ENCODE data around the gene TMED10.

The TMED10 gene

GRCh38 chr14:75176142-75176820 is at the start of gene TMED10:
TSS of gene TMED10 (minus strand) at chr14:75176612. CDS start at chr14:75176579, 33 bp downstream.
- peak; percentile 91 for DNase-seq (ENCODE audit: low spot score)

DNA sequence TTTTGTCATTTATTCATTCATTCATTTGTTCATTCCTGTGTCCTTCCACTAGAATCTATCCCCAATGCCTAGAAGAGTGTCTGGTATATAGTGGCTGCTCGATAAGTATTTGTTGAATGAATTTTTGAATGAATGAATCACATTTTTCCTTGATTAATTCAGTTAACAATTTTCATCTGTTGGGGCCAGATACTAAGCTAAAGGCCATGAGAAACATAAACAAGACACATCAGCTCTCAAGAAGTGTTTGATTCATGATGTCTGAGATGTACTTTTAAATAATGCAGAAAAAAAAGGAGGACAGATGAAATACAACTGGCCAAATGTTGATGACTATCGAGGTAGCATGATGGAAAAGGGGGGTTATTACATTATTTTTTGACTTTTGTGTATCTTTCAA is 48.1 kb upstream of the TMED10 start:
- no peak for DNase-seq (ENCODE audit: low spot score)

DNA sequence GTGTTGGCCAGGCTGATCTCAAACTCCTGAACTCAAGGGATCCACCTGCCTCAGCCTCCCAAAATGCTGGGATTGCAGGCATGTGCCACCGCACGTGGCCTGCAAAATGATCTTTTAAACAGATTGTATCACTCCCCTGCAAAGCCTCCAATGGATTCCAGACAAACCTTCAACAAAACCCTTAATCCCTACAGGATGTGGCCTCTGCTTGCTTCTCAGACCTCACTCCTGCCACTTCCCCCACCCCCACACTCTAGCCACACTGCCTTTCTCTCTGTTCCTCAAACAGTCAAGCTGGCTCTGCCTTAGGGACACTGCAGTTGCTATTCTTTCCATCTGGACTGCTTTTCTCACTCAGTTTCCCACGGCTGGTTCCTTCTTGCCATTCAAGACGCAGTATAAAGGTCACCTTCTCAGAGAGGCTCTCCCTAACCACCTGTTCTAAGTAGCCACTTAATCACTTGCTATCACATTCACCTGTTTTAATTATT is 47.3 kb upstream of the TMED10 start:
- DNase-seq (ENCODE audit: low spot score), result no peak

- no peak for DNase-seq (ENCODE audit: low spot score)
These were observed 45.8 kb upstream of the TMED10 start for GRCh38 chr14:75222208-75222701.

DNA sequence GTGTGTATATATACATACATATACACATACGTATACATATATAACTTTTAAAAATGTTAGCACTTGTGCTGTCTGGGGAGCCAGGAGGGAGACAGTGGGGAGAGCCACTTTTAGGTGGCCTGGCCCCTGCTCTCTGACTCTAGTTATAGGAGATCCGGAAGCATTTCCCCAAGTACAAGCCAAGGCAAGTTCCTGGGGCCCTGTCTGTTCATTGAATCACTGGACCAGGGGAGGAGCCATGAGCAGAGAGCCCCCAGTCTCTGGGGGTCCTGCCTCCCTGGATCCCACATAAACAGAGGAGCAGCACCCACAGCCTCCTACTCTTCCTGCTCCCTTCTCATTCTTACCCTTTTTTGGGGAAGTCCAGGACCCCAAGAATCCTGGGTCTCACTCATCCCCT is 45.4 kb upstream of the TMED10 start:
- DNase-seq (ENCODE audit: low spot score), result no peak

- no peak for DNase-seq (ENCODE audit: low spot score)
These were observed 43.7 kb upstream of the TMED10 start for GRCh38 chr14:75220156-75220555.

DNA sequence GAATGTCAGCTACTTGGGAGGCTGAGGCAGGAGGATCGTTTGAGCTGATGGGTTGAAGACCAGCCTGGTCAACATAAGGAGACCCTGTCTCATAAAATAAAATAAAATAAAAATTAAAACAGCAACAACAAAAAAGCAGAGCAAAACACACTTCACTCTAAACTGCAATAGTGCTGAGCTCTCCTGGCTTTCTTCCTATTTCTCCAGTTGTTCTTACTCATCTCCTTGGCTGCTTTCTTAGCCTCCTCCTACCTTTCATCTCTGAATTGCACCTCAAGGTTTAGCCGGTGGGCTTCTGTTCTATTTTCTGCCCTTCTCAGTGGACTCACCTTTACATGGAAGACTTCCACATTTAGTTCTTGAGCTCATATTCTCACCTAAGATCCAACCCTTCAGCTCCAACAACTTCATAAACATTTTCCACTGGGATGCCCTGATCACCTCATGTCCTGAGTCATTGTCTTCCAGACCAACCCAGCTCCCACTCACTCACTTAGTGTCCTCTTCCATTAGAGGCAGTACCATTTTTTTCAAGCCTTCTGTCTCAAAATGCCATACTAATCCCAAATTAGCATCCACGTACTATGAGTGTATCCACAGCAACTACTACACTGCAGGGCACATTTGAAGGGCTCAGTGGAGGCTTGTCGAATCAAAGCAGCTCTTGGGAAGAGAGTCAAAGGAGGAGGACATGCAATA is 41.2 kb upstream of the TMED10 start:
- no peak for DNase-seq (ENCODE audit: low spot score)

GRCh38 chr14:75216427-75217006 is 40.1 kb upstream of the TMED10 start:
- DNase-seq (ENCODE audit: low spot score), result no peak

DNA sequence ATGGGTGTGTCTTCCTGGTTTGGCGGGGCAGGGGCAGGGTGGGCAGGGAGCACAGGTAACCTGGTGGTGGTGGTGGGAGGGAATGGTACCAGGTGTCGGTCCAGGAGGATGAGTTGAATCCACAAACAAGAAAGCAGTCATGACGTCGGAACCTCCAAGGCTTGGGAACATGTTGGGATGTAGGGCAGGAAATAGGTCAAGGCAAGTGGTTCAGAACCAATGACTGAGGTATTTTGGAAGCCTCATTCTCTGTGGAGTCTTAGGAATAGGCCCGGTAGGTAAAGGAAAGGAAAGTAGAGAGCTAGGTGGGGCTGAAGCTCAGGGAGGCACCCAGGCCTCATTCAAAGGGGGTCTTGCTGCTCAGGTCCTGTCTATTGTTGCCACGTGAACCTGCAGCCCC is 39.1 kb upstream of the TMED10 start:
- no peak for DNase-seq (ENCODE audit: low spot score)

DNA sequence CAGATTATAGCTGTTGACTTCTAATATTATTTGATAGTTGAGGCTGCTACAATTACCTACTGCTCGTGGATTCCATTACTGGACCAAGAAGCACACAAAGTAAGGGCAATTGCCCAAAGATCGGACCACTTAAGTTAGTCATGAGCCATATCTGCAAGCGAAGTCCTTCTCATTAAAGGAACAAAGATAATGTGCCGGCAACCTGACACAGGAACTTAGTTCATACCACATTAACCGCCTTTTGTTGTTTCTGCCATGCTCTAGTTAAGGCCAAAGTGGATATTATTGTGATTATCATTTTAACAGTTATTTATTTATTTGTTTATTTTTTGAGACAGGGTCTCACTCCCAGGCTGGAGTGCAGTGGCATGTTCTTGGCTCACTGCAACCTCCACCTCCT is 38.1 kb upstream of the TMED10 start:
- DNase-seq (ENCODE audit: low spot score), result no peak

DNA sequence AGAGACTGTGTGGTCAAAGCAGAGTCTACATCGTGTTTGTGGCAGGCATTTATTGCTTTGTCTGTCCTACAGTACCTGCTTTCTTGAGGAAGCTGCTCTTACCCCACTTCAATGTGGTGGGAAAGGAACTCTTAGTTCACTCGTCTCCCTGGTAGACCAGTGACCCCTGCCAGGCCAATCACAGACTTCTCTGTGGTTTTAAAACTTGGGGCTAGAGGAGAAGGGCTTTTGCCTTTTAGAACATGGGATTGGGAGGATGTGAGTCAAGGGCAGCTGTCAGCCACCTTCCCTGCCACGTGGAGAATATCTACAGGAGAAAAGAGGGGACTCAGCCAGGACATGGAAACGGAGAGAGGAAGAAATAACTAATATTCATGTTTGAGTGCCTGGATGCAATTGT is 36.8 kb upstream of the TMED10 start:
- DNase-seq (ENCODE audit: low spot score), result no peak

DNA sequence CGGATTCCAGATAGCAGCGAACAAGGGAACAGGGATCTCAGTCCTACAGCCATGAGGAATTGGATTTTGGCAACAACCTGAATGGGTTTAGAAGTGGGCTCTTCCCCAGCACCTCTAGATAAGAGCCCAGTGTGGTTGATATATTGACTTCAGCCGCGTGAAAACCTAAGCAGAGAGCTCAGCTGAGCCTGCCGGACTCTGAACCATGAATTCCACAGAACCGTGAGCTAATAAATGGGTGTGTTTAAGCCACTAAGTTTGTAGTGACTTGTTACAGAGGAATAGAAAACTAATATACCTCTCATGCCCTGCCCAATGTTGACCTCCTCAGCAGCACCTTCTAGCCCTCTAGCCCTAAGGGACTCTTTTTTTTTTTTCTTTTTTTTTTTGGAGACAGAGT is 32.4 kb upstream of the TMED10 start:
- DNase-seq (ENCODE audit: low spot score), result no peak

DNA sequence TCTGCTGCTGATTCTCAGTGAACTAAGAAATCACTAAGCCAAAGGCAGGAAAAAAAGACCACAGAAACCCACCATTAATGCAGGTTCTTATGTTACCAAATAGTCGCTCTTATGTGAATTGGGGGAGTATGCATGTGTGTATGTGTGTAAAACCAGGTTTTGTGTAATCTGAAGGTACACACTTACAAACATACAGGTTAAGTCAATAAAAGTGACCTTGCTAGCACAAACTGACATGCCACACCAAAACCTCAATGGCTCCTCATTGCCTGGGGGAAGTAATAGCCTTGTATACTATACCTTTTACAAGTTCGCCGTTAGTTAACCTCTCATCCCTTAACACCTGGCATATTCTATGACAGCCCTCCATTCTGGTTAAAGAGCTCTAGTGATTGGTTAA is 29.8 kb upstream of the TMED10 start:
- DNase-seq (ENCODE audit: low spot score), result no peak

- no peak for DNase-seq (ENCODE audit: low spot score)
These were observed 29.2 kb upstream of the TMED10 start for GRCh38 chr14:75205591-75205990.

DNA sequence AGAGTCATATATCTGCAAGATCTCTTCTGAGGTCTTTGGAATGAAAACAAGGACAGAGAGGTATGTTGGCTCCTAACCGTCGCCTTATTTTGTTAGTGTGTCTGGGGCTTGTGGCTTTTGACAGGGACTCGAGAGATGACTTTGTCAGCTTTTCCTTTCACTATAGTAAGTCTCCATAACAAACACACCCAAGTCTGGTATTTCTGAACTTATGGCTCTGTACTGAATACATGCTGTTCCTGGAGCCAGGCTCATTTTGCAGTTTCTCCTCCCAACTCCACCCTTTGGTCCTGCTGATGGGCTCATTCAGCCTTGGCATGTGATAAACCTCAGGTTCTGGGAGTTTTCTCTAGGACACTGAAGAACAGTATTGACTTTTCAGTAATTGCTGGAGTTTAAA is 27.7 kb upstream of the TMED10 start:
- no peak for DNase-seq (ENCODE audit: low spot score)

- DNase-seq (ENCODE audit: low spot score), result no peak
These were observed 26.2 kb upstream of the TMED10 start for GRCh38 chr14:75202657-75203056.

DNA sequence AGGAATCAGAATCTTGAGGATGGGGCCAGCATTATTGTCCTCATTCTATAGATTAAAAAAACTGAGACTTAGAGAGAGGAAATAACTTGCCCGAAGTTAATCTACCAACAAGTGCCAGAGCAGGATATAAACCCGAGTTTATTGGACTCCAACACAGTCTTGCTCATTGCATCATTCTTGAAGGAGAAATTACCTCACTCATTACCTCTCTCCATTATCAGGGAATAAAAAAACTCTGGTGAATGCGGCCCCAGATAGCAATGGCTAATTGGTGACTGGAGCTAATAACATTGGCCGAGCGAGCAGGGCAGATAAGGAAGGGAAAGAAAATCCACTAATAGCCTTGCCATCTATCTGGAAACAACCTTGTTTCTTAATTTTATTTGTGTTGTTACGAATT is 24.7 kb upstream of the TMED10 start:
- no peak for DNase-seq (ENCODE audit: low spot score)

DNA sequence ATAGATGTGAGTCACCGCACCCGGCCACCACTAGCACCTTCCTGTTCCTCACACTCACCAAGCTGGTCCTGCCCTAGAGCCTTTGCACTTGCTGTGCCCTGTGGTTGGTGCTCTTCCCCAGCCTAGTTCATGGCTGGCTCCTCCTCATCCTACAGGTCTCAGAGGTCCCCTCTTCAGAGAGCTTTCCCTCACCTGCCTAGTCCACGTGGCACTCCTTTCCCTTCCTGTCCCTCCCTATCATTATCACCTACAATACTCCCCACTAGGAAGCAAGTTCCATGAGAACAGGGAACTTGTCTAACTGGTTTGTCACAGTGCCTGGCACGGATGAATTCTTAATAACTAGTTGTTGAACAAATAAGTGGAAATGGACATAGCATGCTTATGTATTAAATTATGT is 24.0 kb upstream of the TMED10 start:
- no peak for DNase-seq (ENCODE audit: low spot score)

GRCh38 chr14:75198291-75198933 is 22.0 kb upstream of the TMED10 start:
- DNase-seq (ENCODE audit: low spot score), result no peak

- DNase-seq (ENCODE audit: low spot score), result no peak
These were observed 20.9 kb upstream of the TMED10 start for GRCh38 chr14:75197338-75197737.

DNA sequence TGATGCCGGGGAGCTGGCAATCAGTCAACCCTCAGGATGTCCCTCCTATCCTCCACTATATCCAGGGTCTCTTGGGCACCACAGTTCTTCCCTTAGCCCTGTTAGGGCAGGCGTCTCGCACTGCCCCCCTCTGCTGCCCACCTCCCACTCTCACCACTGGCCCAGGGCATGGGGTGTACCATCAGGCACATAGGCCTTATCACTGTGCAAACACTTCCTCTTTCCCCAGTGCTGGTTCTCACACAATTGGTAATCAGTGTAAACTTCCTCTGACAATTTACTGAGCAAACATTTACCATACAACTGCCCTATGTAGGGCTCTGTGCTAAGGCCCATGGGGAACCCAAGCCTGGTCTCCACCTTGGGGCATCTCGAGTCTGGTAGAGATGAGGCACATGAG is 20.1 kb upstream of the TMED10 start:
- DNase-seq (ENCODE audit: low spot score), result no peak

DNA sequence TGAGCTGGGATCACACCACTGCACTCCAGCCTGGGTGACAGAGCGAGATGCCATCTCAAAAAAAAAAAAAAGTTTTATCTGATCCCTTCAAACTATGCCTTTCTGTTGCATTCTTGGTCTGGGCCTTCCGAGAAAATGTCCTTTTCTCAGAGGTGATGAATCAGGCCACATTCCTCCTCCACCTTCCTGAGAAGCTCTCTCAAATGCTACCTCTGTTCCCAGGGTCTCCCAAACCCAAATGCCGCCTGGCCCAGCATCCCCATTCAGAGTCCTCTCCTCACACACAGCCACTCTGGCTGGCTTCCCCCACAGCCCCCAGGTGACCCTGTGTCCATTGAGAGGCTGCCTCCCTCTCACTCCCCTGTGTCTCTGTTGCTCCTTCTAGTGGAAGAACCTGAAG is 19.7 kb upstream of the TMED10 start:
- DNase-seq (ENCODE audit: low spot score), result no peak

- DNase-seq (ENCODE audit: low spot score), result no peak
These were observed 14.7 kb upstream of the TMED10 start for GRCh38 chr14:75191100-75191499.

Measured in D341Med (cell line).